Motor neuron (in vitro differentiated cells): ENCODE data around the gene ANAPC4. TPM values are rescaled to one million over a fixed set of nuclear protein-coding genes. Genes with fewer than 3 reads are reported as not detected.
"Not testable (repeated sequence)": the region's sequence is repeated elsewhere in the genome, so short reads cannot be mapped to it uniquely, and the experiment has no call there.

ENCODE experiments used
- ATAC-seq, 8 experiments: fragments of 200-7000 bp; cut with Tn5 transposase; replicated peaks in 6 of 8; 2 replicates each; pipeline ENCODE4 v1.8.0; 2021; ENCODE audit warnings: mild to moderate bottlenecking in 8 of 8, moderate library complexity in 8 of 8
- H3K27ac ChIP-seq, 2 donors: fragments of 250-450 bp; sonication (Bioruptor Pico); 2 replicates each; pipeline ENCODE4 v1.9.0; 2021; ENCODE audit warnings: antibody characterized with exemption in 2 of 2, mild to moderate bottlenecking in 2 of 2, moderate library complexity in 1 of 2
- H3K4me1 ChIP-seq, 2 donors: fragments of 250-450 bp; sonication (Bioruptor Pico); replicated peaks in 1 of 2; 2 replicates each; pipeline ENCODE4 v1.6.1; 2021; ENCODE audit warnings: antibody characterized with exemption in 2 of 2, mild to moderate bottlenecking in 2 of 2, moderate library complexity in 1 of 2
- H3K4me3 ChIP-seq, 5 donors: fragments of 250-450 bp; sonication (Bioruptor Pico); 2 replicates each; pipeline ENCODE4 v1.9.0; 2021; ENCODE audit warnings: antibody characterized with exemption in 5 of 5, mild to moderate bottlenecking in 5 of 5, moderate library complexity in 4 of 5
- WGBS, 10 experiments: fragments of 450-650 bp; shearing (Covaris generic); methylation state at CpG; one replicate each; pipeline ENCODE4 v1.0.0; 2022; 5-methylcytosine and 5-hydroxymethylcytosine counted together
- in situ Hi-C, 9 experiments: fragments of 400-800 bp; cut with MboI; loops; one replicate each; pipeline ENCODE4 v1.15.0; 2021; ENCODE audit warnings: low sequenced_read_pairs in 9 of 9, low pct_unique_long_range_greater_than_20kb in 2 of 9; ENCODE audit not compliant: unreplicated experiment in 9 of 9
- total RNA-seq, 8 experiments: library from RNA; unstranded; fragments of 300-600 nt; gene quantifications; 2 replicates each; pipeline versions ENCODE4 v1.2.3 to v1.2.4, GENCODE V29; 2022

Gene ANAPC4
- total RNA-seq, 8 experiments from 2014 or later: 10.8 to 29.6 (median 18.5) TPM

DNA sequence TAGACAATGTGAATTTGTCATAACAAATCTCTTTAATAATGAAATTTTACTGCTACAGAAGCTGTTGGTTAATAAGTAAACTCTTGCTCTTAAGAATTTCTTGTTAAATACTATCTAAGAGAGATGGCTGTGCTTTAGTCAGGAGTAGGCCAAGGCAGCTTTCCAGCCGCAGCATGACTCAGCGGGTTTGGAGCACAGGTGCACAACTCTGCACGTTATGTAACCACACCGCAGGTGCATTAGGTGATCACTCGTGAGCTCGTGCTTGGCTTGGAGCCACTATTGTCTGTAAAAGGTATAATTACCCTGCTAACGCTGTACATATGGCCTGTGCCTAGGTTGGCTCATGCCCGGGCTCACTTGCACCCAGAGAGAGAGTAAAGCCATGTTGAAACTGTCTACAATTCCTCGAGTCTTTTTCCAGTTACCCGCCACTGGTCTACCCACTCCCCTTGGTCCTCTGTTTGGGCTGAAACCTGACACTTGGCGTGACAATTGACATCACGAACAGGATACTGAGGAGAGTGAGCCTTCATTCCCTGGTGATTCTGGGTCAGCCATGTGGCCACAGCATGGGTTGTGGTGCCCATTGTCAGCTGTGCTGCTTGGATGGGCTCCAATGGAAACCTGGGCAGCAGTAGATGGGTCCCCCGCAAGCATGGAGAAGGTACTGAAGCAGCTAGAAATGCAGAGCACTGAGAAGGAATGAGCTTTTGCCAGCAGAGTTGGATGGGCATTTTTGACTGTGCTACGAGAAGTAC, 18.4 kb upstream of the ANAPC4 start:
- 78 to 100% (median 95%) methylated on average over 1 to 11 of the region's 14 CpGs; no CpG with 5 or more reads in 3 of the 10 experiments for WGBS, 10 experiments
- Histone ChIP-seq H3K27ac (no peak overlapping the region), H3K4me3 (no peak overlapping the region), H3K4me1 (no peaks in the 10 kb centered on the region)
- ATAC-seq: no peak
- in situ Hi-C loops: loop anchor here in 2 of 9 experiments (25.0 kb wide), 1 partner anchor 171 kb away; no protein-coding TSS in a partner anchor

- in situ Hi-C loops: loop anchor here in 2 of 9 experiments (25.0 kb wide), 1 partner anchor 174 kb away; no protein-coding TSS in a partner anchor
- 82 to 100% (median 96%) methylated on average over 2 to 5 of the region's 9 CpGs; no CpG with 5 or more reads in 1 of the 10 experiments for WGBS, 10 experiments
- H3K4me3 ChIP-seq: no peak overlapping the region
- peak in 1 of 8 experiments; percentile 33 for ATAC-seq
- H3K4me1 ChIP-seq: no peaks in the 10 kb centered on the region
- H3K27ac ChIP-seq: no peak overlapping the region
Measured at GRCh38 chr4:25361253-25361652, 15.8 kb upstream of the ANAPC4 start.

- Histone ChIP-seq H3K27ac (no peak overlapping the region), H3K4me3 (no peak overlapping the region), H3K4me1 (no peaks in the 10 kb centered on the region)
- no peak for ATAC-seq
- 45 to 100% (median 86%) methylated on average over 1 to 2 of the region's 2 CpGs for WGBS, 10 experiments
- in situ Hi-C loops: loop anchor here in 2 of 9 experiments (25.0 kb wide), 1 partner anchor 180 kb away; no protein-coding TSS in a partner anchor
Measured at GRCh38 chr4:25367004-25367621, 9.9 kb upstream of the ANAPC4 start.

GRCh38 chr4:25367877-25368276, 9.2 kb upstream of the ANAPC4 start:
- in situ Hi-C loops: loop anchor here in 2 of 9 experiments (25.0 kb wide), 1 partner anchor 181 kb away; no protein-coding TSS in a partner anchor
- Histone ChIP-seq H3K4me1 (no peaks in the 10 kb centered on the region), H3K4me3 (no peak overlapping the region), H3K27ac (no peak overlapping the region)
- no peak for ATAC-seq

DNA sequence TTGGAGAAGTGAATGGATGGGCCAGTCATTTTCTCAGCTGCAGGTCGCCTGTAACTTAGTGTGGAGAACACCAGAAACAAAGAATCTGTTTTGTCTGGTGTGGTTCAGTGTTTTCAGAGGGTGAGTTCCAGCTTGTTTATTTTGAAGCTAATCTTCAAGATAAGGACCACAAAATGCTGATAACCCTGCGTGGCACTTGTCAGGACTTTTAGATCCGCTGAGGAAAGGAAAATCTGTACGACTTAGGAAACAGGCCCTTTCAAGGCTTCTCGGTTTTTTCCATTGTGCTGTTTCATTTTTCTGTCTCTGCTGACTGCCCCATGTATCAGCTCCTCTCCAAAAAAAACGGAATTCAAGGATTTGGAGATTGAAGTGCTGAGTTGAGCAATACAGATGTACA, 8.7 kb upstream of the ANAPC4 start:
- Histone ChIP-seq H3K27ac (no peak overlapping the region), H3K4me1 (no peaks in the 10 kb centered on the region), H3K4me3 (no peak overlapping the region)
- no peak for ATAC-seq
- in situ Hi-C loops: loop anchor here in 2 of 9 experiments (25.0 kb wide), 1 partner anchor 181 kb away; no protein-coding TSS in a partner anchor
- 80 to 100% (median 89%) methylated on average over 1 to 6 of the region's 6 CpGs; no CpG with 5 or more reads in 2 of the 10 experiments for WGBS, 10 experiments

DNA sequence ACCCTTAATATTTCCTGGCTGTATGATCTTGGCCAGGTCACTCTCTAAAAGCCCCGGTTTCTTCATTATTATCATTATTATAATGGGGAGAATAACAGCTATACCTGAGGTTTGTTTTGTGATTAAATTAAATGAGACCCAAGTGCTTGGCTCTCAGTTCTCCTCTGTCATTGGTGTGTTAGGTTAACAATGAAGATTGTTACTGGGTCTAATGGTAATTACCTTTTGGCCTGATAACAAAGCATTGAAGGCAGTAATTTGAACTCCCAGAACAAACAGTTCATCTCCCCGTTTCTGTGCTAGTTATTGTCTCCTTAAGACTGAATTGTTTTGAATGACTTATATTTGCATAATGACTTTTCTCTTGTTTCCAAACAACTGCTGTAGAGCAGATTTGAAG, 6.8 kb upstream of the ANAPC4 start:
- in situ Hi-C loops: loop anchor here in 2 of 9 experiments (25.0 kb wide), 1 partner anchor 183 kb away; no protein-coding TSS in a partner anchor
- ATAC-seq: no peak
- 40 to 100% (median 80%) methylated on average over 1 to 2 of the region's 2 CpGs; no CpG with 5 or more reads in 1 of the 10 experiments for WGBS, 10 experiments
- Histone ChIP-seq H3K4me1 (no peaks in the 10 kb centered on the region), H3K27ac (no peak overlapping the region), H3K4me3 (no peak overlapping the region)

GRCh38 chr4:25372549-25372948, 4.5 kb upstream of the ANAPC4 start:
- not testable (repeated sequence) for ATAC-seq, H3K4me3 ChIP-seq, H3K4me1 ChIP-seq, H3K27ac ChIP-seq
- WGBS, 10 experiments: 30 to 100% (median 72%) methylated on average over 1 to 9 of the region's 9 CpGs; no CpG with 5 or more reads in 2 of the 10 experiments
- in situ Hi-C loops: loop anchor here in 2 of 9 experiments (25.0 kb wide), 1 partner anchor 185 kb away; no protein-coding TSS in a partner anchor

GRCh38 chr4:25377572-25378436, 741 bp downstream of the ANAPC4 start:
- in situ Hi-C loops: no loop called here
- Histone ChIP-seq H3K4me1 (peaks cover 11% of the 10 kb centered on the region in 2 donors), H3K27ac (peak overlapping the region; percentile 43 to 46), H3K4me3 (peak overlapping the region; percentile 53 to 98 (median 87))
- WGBS, 10 experiments: 0 to 61% (median 42%) methylated on average over 1 to 13 of the region's 18 CpGs
- no peak for ATAC-seq

DNA sequence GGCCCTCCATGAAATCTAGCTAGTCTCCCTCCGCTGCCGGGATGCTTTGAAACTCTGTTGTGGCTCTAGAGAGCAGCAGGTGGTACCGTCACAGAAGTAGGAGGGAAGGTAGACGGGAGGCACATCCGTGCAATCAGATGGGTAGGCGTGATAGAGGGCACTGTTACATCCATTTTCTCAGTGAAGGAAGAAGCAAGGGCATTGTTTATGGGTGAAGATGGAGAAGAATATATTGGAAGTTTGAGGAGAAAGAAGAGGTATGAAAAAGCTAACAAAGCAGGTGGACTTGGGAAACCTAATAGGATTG, 1.3 kb downstream of the ANAPC4 start:
- Histone ChIP-seq H3K4me3 (peak overlapping the region in 2 of 5 donors; percentile 92 to 98), H3K27ac (no peak overlapping the region), H3K4me1 (peaks cover 11% of the 10 kb centered on the region in 2 donors)
- in situ Hi-C loops: no loop called here
- WGBS, 10 experiments: 60 to 95% (median 83%) methylated on average over 1 to 6 of the region's 6 CpGs; no CpG with 5 or more reads in 5 of the 10 experiments
- no peak for ATAC-seq

- Histone ChIP-seq H3K27ac (no peak overlapping the region), H3K4me1 (peaks cover 11% of the 10 kb centered on the region in 2 donors), H3K4me3 (no peak overlapping the region)
- WGBS, 10 experiments: 56 to 100% (median 100%) methylated on average over 1 to 2 of the region's 2 CpGs; no CpG with 5 or more reads in 1 of the 10 experiments
- no peak for ATAC-seq
- in situ Hi-C loops: no loop called here
Measured at GRCh38 chr4:25379591-25379990, 2.5 kb downstream of the ANAPC4 start.

DNA sequence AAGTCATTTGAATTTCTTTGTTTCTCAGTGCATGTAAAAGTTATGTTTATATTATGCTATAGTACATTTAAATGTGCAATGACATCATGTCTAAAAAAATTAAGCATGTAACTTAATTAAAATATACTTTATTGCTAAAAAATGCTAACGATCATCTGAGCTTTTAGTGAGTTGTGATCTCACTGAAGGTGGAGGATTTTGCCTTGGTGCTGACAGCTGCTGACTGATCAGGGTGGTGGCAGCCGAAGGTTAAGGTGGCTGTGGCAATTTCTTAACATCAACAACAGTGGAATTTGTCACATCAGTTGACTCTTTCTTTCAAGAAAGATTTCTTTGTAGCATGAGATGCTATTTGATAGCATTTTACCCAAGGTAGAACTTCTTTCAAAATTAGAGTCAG, 6.6 kb downstream of the ANAPC4 start:
- peaks cover 3% of the 10 kb centered on the region in 2 donors for H3K4me1 ChIP-seq
- H3K4me3 ChIP-seq: no peak overlapping the region
- 0 to 100% (median 28%) methylated on average over 1 to 2 of the region's 2 CpGs; no CpG with 5 or more reads in 2 of the 10 experiments for WGBS, 10 experiments
- ATAC-seq: peak in 3 of 8 experiments; percentile 53 to 87 (median 64)
- in situ Hi-C loops: no loop called here
- H3K27ac ChIP-seq: no peak overlapping the region

DNA sequence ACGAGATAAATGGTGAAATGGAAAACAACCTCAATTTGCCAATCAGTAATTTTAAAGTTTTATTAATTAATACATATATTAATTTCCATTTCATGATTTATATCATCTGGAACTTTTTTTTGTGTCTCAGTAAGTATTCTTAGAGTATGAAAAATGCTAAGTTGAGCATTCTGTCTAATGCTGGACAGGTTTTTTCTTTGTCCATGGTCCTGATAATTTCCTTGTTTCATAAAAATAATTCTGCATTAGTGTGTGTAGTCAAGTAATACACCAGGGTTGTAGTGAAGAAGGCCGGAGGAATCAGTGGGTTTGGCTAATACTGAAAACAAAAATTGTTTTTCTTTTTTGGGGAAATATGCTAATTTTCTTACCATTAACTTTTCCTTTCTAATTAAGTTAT, 9.9 kb downstream of the ANAPC4 start:
- H3K4me3 ChIP-seq: no peak overlapping the region
- no peak for ATAC-seq
- in situ Hi-C loops: no loop called here
- no peaks in the 10 kb centered on the region for H3K4me1 ChIP-seq
- WGBS, 10 experiments: 68 to 100% (median 98%) methylated on average over 1 to 2 of the region's 2 CpGs
- no peak overlapping the region for H3K27ac ChIP-seq
